NT2/D1 (cell line): ENCODE measurements around the gene TMEM176A.
"Not testable (repeated sequence)": the region's sequence is repeated elsewhere in the genome, so short reads cannot be mapped to it uniquely, and the experiment has no call there.

Source experiments
- DNase-seq: peaks from one replicate; pipeline ENCODE4 v3.0.0-alpha.2; 2011; ENCODE audit warnings: low read depth, low spot score
- H3K27me3 ChIP-seq: 2 replicates; pipeline ENCODE4 v1.6.0; 2011; ENCODE audit warnings: mild to moderate bottlenecking; ENCODE audit not compliant: insufficient read length, insufficient read depth
- H3K36me3 ChIP-seq: 2 replicates; pipeline ENCODE4 v1.6.1; 2011; ENCODE audit warnings: mild to moderate bottlenecking, low read length, mixed read lengths; ENCODE audit not compliant: insufficient read depth, insufficient read length
- H3K4me1 ChIP-seq: 2 replicates; pipeline ENCODE4 v1.5.1; 2011; ENCODE audit not compliant: insufficient read depth, insufficient read length
- H3K4me3 ChIP-seq: 2 replicates; pipeline ENCODE4 v1.5.1; 2011; ENCODE audit warnings: low read depth; ENCODE audit not compliant: insufficient read length
- H3K9ac ChIP-seq: 2 replicates; pipeline ENCODE4 v1.6.0; 2011; ENCODE audit warnings: low read depth; ENCODE audit not compliant: insufficient read length
- H3K9me3 ChIP-seq: 2 replicates; pipeline ENCODE4 v1.5.1; 2011; ENCODE audit warnings: mild to moderate bottlenecking, low read length; ENCODE audit not compliant: insufficient read depth
- SUZ12 ChIP-seq: IDR thresholded peaks from 2 replicates; pipeline ENCODE4 v1.6.1; 2011; ENCODE audit not compliant: insufficient read length, insufficient read depth; ENCODE audit errors: extremely low read depth
- YY1 ChIP-seq: IDR thresholded peaks from 2 replicates; pipeline ENCODE4 v1.6.1; 2011; ENCODE audit not compliant: insufficient read length, insufficient read depth
- ZNF274 ChIP-seq: IDR thresholded peaks from 2 replicates; pipeline ENCODE4 v1.6.1; 2011; ENCODE audit warnings: mild to moderate bottlenecking, low read depth, low read length

Gene TMEM176A

GRCh38 chr7:150756858-150757257 is 43.7 kb upstream of the TMEM176A start:
- DNase-seq = no peak

GRCh38 chr7:150759479-150759878 is 41.1 kb upstream of the TMEM176A start:
- H3K36me3 ChIP-seq = no peaks in the 10 kb centered on the region
- H3K4me3 ChIP-seq = no peak overlapping the region
- no peaks in the 10 kb centered on the region for H3K4me1 ChIP-seq
- H3K9me3 ChIP-seq = no peaks in the 10 kb centered on the region
- no peak overlapping the region for H3K9ac ChIP-seq
- DNase-seq = no peak
- H3K27me3 ChIP-seq = peaks cover 15% of the 10 kb centered on the region
- TF ChIP-seq YY1 (no peak), ZNF274 (no peak), SUZ12 (no peak)

More at GRCh38 chr7:150756858-150757257, 43.7 kb upstream of the TMEM176A start:
- Histone ChIP-seq H3K27me3 (peaks cover 36% of the 10 kb centered on the region), H3K4me3 (no peak overlapping the region), H3K9ac (no peak overlapping the region), H3K4me1 (no peaks in the 10 kb centered on the region), H3K9me3 (no peaks in the 10 kb centered on the region), H3K36me3 (no peaks in the 10 kb centered on the region)
- TF ChIP-seq ZNF274 = no peak
- TF ChIP-seq SUZ12 = no peak
- no peak for TF ChIP-seq YY1

- DNase-seq = no peak
- Histone ChIP-seq H3K9ac (no peak overlapping the region), H3K9me3 (no peaks in the 10 kb centered on the region), H3K27me3 (no peaks in the 10 kb centered on the region), H3K4me3 (no peak overlapping the region), H3K4me1 (no peaks in the 10 kb centered on the region), H3K36me3 (no peaks in the 10 kb centered on the region)
- no peak for TF ChIP-seq ZNF274
- TF ChIP-seq SUZ12 = no peak
- no peak for TF ChIP-seq YY1
Measured at GRCh38 chr7:150766334-150766709, 34.2 kb upstream of the TMEM176A start.

- Histone ChIP-seq H3K9ac (no peak overlapping the region), H3K4me3 (no peak overlapping the region), H3K36me3 (no peaks in the 10 kb centered on the region), H3K9me3 (no peaks in the 10 kb centered on the region), H3K4me1 (no peaks in the 10 kb centered on the region), H3K27me3 (no peaks in the 10 kb centered on the region)
- no peak for DNase-seq
- TF ChIP-seq ZNF274 (no peak), SUZ12 (no peak), YY1 (no peak)
Measured at GRCh38 chr7:150769768-150770167, 30.8 kb upstream of the TMEM176A start.

- not testable (repeated sequence) for DNase-seq, H3K9ac ChIP-seq, H3K9me3 ChIP-seq, H3K4me3 ChIP-seq, H3K36me3 ChIP-seq, H3K27me3 ChIP-seq, H3K4me1 ChIP-seq
Measured at GRCh38 chr7:150774131-150774530, 26.4 kb upstream of the TMEM176A start.

GRCh38 chr7:150778014-150778737 is 22.4 kb upstream of the TMEM176A start:
- Histone ChIP-seq H3K4me3 (no peak overlapping the region), H3K9me3 (no peaks in the 10 kb centered on the region), H3K36me3 (no peaks in the 10 kb centered on the region), H3K4me1 (no peaks in the 10 kb centered on the region), H3K9ac (no peak overlapping the region), H3K27me3 (no peaks in the 10 kb centered on the region)
- DNase-seq = no peak
- no peak for TF ChIP-seq YY1
- TF ChIP-seq ZNF274 = no peak
- no peak for TF ChIP-seq SUZ12

GRCh38 chr7:150778738-150779301 is 21.7 kb upstream of the TMEM176A start:
- Histone ChIP-seq H3K27me3 (no peaks in the 10 kb centered on the region), H3K4me3 (no peak overlapping the region), H3K36me3 (no peaks in the 10 kb centered on the region), H3K9ac (no peak overlapping the region), H3K9me3 (no peaks in the 10 kb centered on the region), H3K4me1 (no peaks in the 10 kb centered on the region)
- peak; percentile 64 for DNase-seq
- no peak for TF ChIP-seq SUZ12
- no peak for TF ChIP-seq ZNF274
- no peak for TF ChIP-seq YY1
